ENCODE results near the gene ADIPOQ.
"Not testable (repeated sequence)": the region's sequence is repeated elsewhere in the genome, so short reads cannot be mapped to it uniquely, and the experiment has no call there.

The ADIPOQ gene

GRCh38 chr3:186907075-186907474, 64.6 kb downstream of the ADIPOQ start:
- not testable (repeated sequence) for DNase-seq; H2BK120ac ChIP-seq (ENCODE audit: insufficient read depth, low read length, poor library complexity); H2BK5ac ChIP-seq (ENCODE audit: low read depth, low read length, poor library complexity); H3K79me2 ChIP-seq (ENCODE audit: control insufficient read depth, insufficient read depth, low read length, poor library complexity); H3K4me1 ChIP-seq (ENCODE audit: control insufficient read depth in 1 of 2, insufficient read depth in 2 of 2, low read length in 2 of 2); H3K9me3 ChIP-seq (ENCODE audit: insufficient read depth, low read depth, low read length); H3K27me3 ChIP-seq (ENCODE audit: insufficient read depth, low read length); H3K14ac ChIP-seq (ENCODE audit: low read length); H2AK5ac ChIP-seq (ENCODE audit: low read length); H3K36me3 ChIP-seq (ENCODE audit: control insufficient read depth in 1 of 2, insufficient read depth in 2 of 2, low read length in 2 of 2); H2AFZ ChIP-seq (ENCODE audit: insufficient read depth, low read length, poor library complexity); H3K4me3 ChIP-seq (ENCODE audit: low read depth, low read length); H3K9ac ChIP-seq (ENCODE audit: low read length); H3K23ac ChIP-seq (ENCODE audit: low read length); H3K18ac ChIP-seq (ENCODE audit: low read length); H4K8ac ChIP-seq (ENCODE audit: low read depth, low read length); H4K91ac ChIP-seq (ENCODE audit: low read depth, low read length); H2BK12ac ChIP-seq (ENCODE audit: low read length); H3K4ac ChIP-seq (ENCODE audit: low read depth, low read length); H4K12ac ChIP-seq (ENCODE audit: low read depth, low read length); H3K27ac ChIP-seq (ENCODE audit: low read depth, low read length); H3K79me1 ChIP-seq (ENCODE audit: low read length); H3K4me2 ChIP-seq (ENCODE audit: low read length)
- no CpG with 5 or more reads among the region's 3 CpGs for WGBS (ENCODE audit: extremely low coverage, insufficient coverage, insufficient read length)
